DMS 273 (cell line): Measurements from ENCODE around the gene SLC2A2.
A peak's percentile ranks its signal among the peaks of the same experiment; 100 is the strongest.

Experiments
- DNase-seq: peaks from one replicate; lab custom pipeline; 2025; ENCODE audit not compliant: unreplicated experiment; lab: John Stamatoyannopoulos, UW

The SLC2A2 gene

DNA sequence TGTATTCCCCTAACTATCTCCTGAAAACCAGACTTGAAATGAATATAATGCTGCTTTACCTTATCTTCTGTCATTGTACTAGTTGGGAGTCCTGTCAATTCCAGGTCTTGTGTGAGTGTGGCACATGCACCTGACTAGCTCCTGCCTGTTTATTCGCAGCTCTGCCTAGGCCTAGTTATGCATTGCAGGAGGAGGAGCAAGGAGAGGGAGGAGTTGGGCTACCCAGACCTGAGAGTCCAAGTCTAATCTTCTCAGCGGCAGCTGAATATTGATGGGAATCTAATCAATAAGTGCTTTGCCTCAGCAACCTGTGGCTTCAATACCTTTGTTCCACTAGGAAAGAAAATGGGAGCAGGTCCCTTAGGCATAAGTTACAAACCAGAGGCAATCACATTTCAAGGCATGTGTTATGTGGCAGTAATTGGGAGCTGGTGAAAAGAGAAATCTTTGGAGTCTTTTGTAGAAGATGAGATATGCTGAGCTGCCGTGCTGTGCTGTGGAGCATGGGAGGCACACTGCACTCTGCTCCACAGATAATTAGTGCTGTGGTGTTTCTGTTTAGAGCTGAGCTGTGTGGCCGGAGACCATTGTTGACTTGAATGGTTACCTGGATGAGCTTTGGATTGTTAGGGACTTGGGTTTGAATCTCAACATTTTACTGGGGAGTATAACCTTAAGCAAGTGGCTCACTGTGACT is at the start of gene SLC2A2:
TSS of gene SLC2A2 (minus strand) at position 124 of the 697 bp plus-strand sequence. CDS start at position 74, 50 bp downstream.
- DNase-seq, result no peak

DNA sequence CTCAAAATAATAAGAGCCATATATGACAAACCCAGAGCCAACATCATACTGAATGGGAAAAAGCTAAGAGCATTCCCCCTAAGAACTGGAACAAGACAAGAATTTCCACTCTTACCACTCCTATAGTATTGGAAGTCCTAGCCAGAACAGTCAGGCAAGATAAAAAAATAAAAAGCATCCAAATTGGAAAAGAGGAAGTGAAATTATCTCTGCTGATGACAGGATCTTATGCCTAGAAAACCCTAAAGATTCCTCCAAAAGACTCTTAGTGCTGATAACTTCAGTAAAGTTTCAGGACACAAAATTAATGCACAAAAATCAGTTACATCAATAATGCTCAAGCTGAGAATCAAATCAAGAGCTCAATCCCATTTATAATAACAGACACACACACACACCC is 45.9 kb upstream of the SLC2A2 start:
- DNase-seq, result no peak

GRCh38 chr3:171068658-171069057 is 42.1 kb upstream of the SLC2A2 start:
- DNase-seq, result no peak

GRCh38 chr3:171066206-171066605 is 39.7 kb upstream of the SLC2A2 start:
- DNase-seq, result no peak

- DNase-seq, result no peak
These were observed 39.2 kb upstream of the SLC2A2 start for GRCh38 chr3:171065732-171066131.

DNA sequence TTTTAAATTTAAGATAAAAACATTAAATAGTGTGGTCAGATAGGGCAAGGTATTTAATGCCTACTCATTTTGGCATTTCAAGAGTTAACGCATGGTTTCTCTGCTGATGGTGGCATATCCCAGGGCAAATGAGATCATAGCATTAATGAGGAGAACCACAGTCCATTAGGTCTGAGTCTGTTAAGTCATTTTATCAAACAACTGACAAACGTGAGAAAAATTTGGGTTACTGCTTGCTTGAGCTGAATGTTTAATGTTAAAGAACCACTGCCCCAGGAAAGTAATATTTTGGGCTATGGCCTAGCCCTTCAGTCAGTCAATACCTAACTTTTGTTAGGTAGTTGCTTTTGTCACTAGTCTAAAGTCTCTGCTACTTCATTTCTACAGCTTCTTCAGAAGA is 37.9 kb upstream of the SLC2A2 start:
- no peak for DNase-seq

- DNase-seq, result no peak
These were observed 35.2 kb upstream of the SLC2A2 start for GRCh38 chr3:171061749-171062148.

GRCh38 chr3:171059978-171060377 is 33.5 kb upstream of the SLC2A2 start:
- no peak for DNase-seq

DNA sequence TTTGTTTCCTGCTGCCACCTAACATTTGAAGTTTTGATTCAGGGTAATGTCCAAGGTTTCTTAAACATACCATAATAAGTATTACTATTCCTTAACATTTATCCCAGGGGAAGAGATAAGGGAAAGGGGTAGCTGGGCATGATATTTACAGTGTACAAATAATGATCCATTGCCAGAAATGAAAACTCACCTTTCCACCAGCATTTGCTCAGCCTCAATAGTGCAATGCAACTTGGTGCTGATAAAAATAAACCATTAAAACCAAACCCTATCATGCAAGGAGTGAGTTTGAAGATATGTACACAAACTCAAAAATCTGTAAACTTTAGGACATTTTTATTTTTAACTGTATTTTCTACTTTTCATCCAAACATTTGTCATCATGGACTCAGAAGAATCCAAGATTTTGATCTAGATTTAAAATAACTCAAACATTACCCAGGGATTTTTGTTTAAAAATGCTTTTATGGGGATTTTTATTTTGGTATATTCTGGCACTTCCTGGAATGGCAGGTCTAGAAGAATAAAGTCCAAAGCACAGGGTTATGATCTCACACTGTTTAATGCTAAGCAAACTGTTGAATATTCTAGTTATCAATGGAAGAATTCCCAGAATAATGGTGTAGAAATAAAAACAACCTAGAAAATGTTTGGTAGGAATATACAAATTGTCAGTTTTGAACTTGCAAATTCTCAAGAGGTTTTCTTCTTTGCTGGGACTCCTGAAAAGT is 32.5 kb upstream of the SLC2A2 start:
- no peak for DNase-seq

DNA sequence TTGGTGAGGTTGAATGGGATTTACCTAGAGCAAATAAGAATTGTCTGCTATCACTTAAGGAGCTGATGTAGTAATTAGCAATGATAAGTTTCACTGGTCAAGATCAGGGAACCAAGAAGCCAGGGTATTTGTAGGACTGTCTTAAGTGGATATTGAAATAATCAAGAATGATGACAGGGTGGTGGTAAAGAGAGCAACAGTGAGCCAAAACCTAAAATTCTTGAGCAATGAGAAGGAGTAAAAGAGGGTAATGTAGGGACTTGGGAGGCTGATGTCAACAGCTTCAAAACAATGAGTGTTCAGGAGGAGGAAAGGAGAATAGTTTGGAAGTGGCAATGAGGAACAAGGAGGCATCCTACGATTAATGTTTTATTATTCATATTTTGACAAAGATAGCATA is 31.5 kb upstream of the SLC2A2 start:
- DNase-seq, result no peak

GRCh38 chr3:171057072-171057471 is 30.6 kb upstream of the SLC2A2 start:
- no peak for DNase-seq

- DNase-seq, result no peak
These were observed 30.0 kb upstream of the SLC2A2 start for GRCh38 chr3:171056528-171056927.

DNA sequence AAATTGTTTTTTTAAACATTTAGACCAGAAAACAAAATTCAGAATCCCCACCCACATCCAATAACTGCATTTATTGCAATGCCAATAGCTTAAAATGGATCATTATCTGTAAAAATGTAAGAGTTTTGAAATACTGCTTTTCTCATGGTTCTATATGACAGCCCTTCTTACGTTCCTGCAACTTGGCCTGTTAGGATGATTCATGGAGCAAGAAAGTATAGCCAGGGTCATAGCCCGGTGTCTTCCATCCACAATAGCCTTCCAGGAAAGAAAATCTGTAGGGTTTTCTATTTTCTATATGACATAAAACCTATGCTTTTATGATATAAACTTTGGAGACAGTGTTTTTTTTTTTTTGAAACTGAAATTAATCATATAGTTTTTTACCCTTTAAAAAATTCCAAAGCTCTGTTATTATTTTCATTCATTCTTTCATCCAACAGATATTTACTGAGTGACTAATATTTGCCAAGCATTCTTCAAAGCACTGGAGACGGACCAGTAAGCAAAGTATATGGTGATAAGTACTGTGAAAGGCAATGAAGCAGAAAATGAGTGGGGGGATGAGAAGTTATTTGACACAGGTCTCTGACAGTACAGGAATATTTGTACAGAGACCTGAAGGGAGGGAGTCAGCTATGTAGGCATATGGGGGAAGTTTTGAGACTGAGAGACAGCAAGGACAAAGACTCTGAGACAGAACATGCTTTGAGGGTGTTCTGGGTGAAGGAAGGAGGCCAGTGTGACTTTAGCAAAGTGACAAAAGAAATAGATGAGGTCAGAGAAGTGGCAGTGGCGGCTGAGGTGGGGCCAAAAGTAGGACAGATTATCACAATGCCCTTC is 29.0 kb upstream of the SLC2A2 start:
- no peak for DNase-seq

- no peak for DNase-seq
These were observed 28.4 kb upstream of the SLC2A2 start for GRCh38 chr3:171054921-171055320.

- DNase-seq, result no peak
These were observed 27.7 kb upstream of the SLC2A2 start for GRCh38 chr3:171054231-171054630.

DNA sequence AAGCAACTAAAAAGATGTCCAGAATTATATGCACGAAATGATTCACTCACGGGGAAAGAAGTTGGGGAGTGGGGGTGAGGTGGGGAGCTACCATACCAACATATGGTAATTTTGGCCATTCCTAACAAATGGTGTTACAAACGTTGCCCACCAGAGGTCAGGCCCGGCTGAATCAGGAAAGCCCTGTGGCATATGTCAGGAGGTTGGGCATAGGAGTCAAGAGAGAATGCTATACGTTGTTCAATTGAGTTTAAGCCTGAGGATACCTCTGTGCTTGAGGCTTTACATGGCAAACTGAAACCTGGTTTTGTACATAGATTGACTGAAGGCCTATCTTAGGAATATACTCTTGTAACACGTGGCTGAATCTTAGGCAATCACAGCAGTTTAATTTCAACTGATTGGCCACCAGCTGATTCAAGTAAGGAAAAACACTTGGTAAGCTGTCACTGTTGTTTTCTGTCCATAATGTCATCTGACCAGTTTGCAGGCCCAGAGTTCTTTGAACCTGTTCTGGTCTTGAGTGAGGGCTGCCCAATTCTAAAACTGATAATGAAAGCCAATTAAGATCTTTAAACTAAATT is 23.4 kb upstream of the SLC2A2 start:
- DNase-seq, result peak; percentile 91

- no peak for DNase-seq
These were observed 20.2 kb upstream of the SLC2A2 start for GRCh38 chr3:171046760-171047159.

GRCh38 chr3:171044835-171045793 is 18.6 kb upstream of the SLC2A2 start:
- peak; percentile 19 for DNase-seq

DNA sequence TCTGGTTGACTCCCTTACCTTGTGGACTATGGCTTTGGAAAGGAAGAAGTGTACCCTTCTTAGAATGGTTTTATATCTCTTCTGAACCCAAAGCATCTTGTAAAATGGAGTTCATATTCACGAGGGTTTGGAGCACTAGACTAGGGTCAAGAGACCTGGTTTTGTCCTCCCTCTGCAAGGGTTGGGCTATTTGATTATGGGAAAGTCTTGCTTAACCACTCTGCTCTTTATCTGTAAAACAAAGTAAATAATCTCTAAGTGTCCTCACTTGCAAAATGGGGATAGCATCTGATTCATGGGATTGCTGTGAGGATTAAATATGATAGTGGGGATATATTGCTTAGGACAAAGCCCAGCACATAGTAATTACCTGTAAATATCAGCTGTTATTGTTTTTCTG is 17.9 kb upstream of the SLC2A2 start:
- no peak for DNase-seq

DNA sequence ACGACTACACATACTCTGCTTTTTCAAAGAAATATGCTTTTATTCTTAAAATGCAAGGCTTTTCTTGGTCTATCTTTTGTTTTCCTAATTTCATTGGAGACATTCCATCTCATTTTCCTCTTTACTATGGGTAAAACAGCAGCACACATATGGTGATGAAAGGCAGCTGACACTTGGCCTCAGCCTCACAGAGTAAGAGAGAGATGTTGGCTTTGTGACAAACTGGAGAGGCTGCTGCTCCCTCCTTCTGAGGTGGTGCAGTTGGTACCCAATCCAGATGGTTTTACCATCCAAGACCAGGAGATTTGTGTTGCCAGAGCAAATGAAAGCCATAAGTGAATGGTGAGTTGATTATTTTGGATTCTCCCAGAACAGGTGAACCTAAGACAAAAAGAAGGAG is 13.2 kb upstream of the SLC2A2 start:
- DNase-seq, result peak; percentile 75
